SH-SY5Y (cell line): ENCODE results near the gene SFXN5.

Experiments used
- GATA2 ChIP-seq: IDR thresholded peaks from 2 replicates; pipeline ENCODE4 v1.6.1; 2011; ENCODE audit warnings: mild to moderate bottlenecking, low read depth, low read length
- GATA3 ChIP-seq: IDR thresholded peaks from 2 replicates; pipeline ENCODE4 v1.6.1; 2011; ENCODE audit warnings: low read depth, mild to moderate bottlenecking, low read length, moderate library complexity

- TF ChIP-seq GATA2 (no peak), GATA3 (no peak)
Observed at GRCh38 chr2:73099486-73099885, 28.0 kb upstream of the SFXN5 start.
